GM23338 (cell line): ENCODE measurements around the gene ENOX1. TPM values are rescaled to one million over a fixed set of nuclear protein-coding genes. Genes with fewer than 3 reads are reported as not detected.

ENCODE experiments used
- ATAC-seq: fragments of 200-7000 bp; cut with Tn5 transposase; 3 replicates; pipeline ENCODE4 v1.9.1; 2020
- DNase-seq: peaks from one replicate; pipeline ENCODE4 v3.0.0-alpha.2; 2015; ENCODE audit warnings: low spot score
- H2AFZ ChIP-seq: fragments of 200-600 bp; sonication (generic); 2 replicates; pipeline ENCODE4 v1.8.0; 2016; ENCODE audit warnings: antibody characterized with exemption, mild to moderate bottlenecking, moderate library complexity
- H3F3A ChIP-seq: fragments of 200-600 bp; sonication (generic); replicated peaks from 2 replicates; pipeline ENCODE4 v1.8.0; 2017; ENCODE audit warnings: antibody characterized with exemption, mixed run types, low read depth
- H3K27ac ChIP-seq: fragments of 200-600 bp; sonication (generic); 2 replicates; pipeline ENCODE4 v1.6.1; 2016; ENCODE audit warnings: low read depth
- H3K27me3 ChIP-seq: fragments of 200-600 bp; sonication (generic); 2 replicates; pipeline ENCODE4 v1.8.0; 2016; ENCODE audit warnings: mild to moderate bottlenecking, mixed run types, moderate library complexity; ENCODE audit not compliant: insufficient read depth
- H3K36me3 ChIP-seq: fragments of 200-600 bp; sonication (generic); 2 replicates; pipeline ENCODE4 v1.8.0; 2016; ENCODE audit warnings: mild to moderate bottlenecking; ENCODE audit not compliant: insufficient read depth
- H3K4me1 ChIP-seq: fragments of 200-600 bp; sonication (generic); 2 replicates; pipeline ENCODE4 v1.8.0; 2016; ENCODE audit warnings: mild to moderate bottlenecking, moderate library complexity; ENCODE audit not compliant: insufficient read depth
- H3K4me2 ChIP-seq: fragments of 200-600 bp; sonication (generic); 2 replicates; pipeline ENCODE4 v1.7.1; 2017; ENCODE audit warnings: mixed run types
- H3K4me3 ChIP-seq: fragments of 200-600 bp; sonication (generic); 2 replicates; pipeline ENCODE4 v1.6.1; 2016; ENCODE audit warnings: mixed run types
- H3K79me2 ChIP-seq: fragments of 200-600 bp; sonication (generic); replicated peaks from 2 replicates; pipeline ENCODE4 v1.8.0; 2017; ENCODE audit warnings: mild to moderate bottlenecking; ENCODE audit not compliant: insufficient read depth
- H3K9me2 ChIP-seq: fragments of 200-600 bp; sonication (generic); 2 replicates; pipeline ENCODE4 v1.8.0; 2017; ENCODE audit not compliant: insufficient read depth
- H4K20me1 ChIP-seq: fragments of 200-600 bp; sonication (generic); replicated peaks from 2 replicates; pipeline ENCODE4 v1.8.0; 2017; ENCODE audit warnings: mild to moderate bottlenecking; ENCODE audit not compliant: insufficient read depth
- H3K27ac Mint-ChIP-seq: 2 replicates; pipeline ENCODE4 v1.8.0; 2020; ENCODE audit warnings: inconsistent platforms, mild to moderate bottlenecking, moderate library complexity, mixed read lengths
- H3K27me3 Mint-ChIP-seq: 3 replicates; pipeline ENCODE4 v1.8.0; 2022; ENCODE audit warnings: low read depth, mild to moderate bottlenecking, moderate library complexity, mixed read lengths, inconsistent platforms; ENCODE audit not compliant: insufficient read depth, poor library complexity
- H3K36me3 Mint-ChIP-seq: 3 replicates; pipeline ENCODE4 v1.8.0; 2021; ENCODE audit warnings: low read depth, mild to moderate bottlenecking, inconsistent platforms, moderate library complexity, mixed read lengths
- H3K4me1 Mint-ChIP-seq: 3 replicates; pipeline ENCODE4 v1.8.0; 2020; ENCODE audit warnings: mild to moderate bottlenecking, inconsistent platforms, mixed read lengths
- H3K4me3 Mint-ChIP-seq: 3 replicates; pipeline ENCODE4 v1.8.0; 2021; ENCODE audit warnings: moderate library complexity, mild to moderate bottlenecking, inconsistent platforms, mixed read lengths
- H3K9me3 Mint-ChIP-seq: 3 replicates; pipeline ENCODE4 v1.8.0; 2020; ENCODE audit warnings: moderate library complexity, mild to moderate bottlenecking, inconsistent platforms, mixed read lengths
- CREB1 ChIP-seq: fragments of 250-450 bp; sonication (Bioruptor Pico); IDR thresholded peaks from 2 replicates; pipeline ENCODE4 v1.5.0; 2020; ENCODE audit warnings: low read depth, mild to moderate bottlenecking, moderate library complexity
- CTCF ChIP-seq, 2 experiments: fragments of 200-600 bp in 1 of 2; sonication (generic) in 1 of 2; conservative IDR thresholded peaks; 2 replicates each; pipeline versions ENCODE4 v1.5.1 to v1.6.1; 2016 to 2017; ENCODE audit warnings: antibody characterized with exemption in 2 of 2, low read depth in 2 of 2, mild to moderate bottlenecking in 2 of 2, moderate library complexity in 1 of 2
- EZH2 ChIP-seq: fragments of 200-600 bp; sonication (generic); IDR thresholded peaks from one replicate; pipeline ENCODE4 v1.8.0; 2017; ENCODE audit warnings: antibody characterized with exemption, mild to moderate bottlenecking, low read depth; ENCODE audit not compliant: unreplicated experiment
- JUNB ChIP-seq: IDR thresholded peaks from one replicate; pipeline ENCODE4 v1.6.1; 2016; ENCODE audit warnings: antibody characterized with exemption; ENCODE audit not compliant: unreplicated experiment
- NANOG ChIP-seq: IDR thresholded peaks from 2 replicates; pipeline ENCODE4 v1.6.1; 2016; ENCODE audit warnings: antibody characterized with exemption, borderline replicate concordance
- ZNF114 ChIP-seq: fragments of 250-450 bp; sonication (Bioruptor Pico); IDR thresholded peaks from 2 replicates; pipeline ENCODE4 v1.5.0; 2020; ENCODE audit warnings: mild to moderate bottlenecking, moderate library complexity
- ZNF331 ChIP-seq: fragments of 250-450 bp; sonication (Bioruptor Pico); IDR thresholded peaks from 2 replicates; pipeline ENCODE4 v1.5.0; 2020; ENCODE audit warnings: low read depth, mild to moderate bottlenecking, moderate library complexity
- polyA plus RNA-seq: library from polyadenylated mRNA; unstranded; fragments of >200 nt; fragmentation: Nextera tagmentation; extraction: Ambion mirVana; gene quantifications from 2 replicates; pipeline ENCODE4 v1.2.1, GENCODE V29; 2016
- total RNA-seq: library from RNA; depleted of rRNA; stranded (reverse); fragments of >200 nt; shearing (Covaris generic); gene quantifications from 2 replicates; pipeline ENCODE4 v1.2.3, GENCODE V29; 2014
- TF ChIP-seq, protein P1 (sequence below): fragments of 250-450 bp; sonication (Bioruptor Pico); IDR thresholded peaks from 2 replicates; pipeline ENCODE4 v1.5.0; 2020; ENCODE audit warnings: mild to moderate bottlenecking, moderate library complexity
- TF ChIP-seq, protein P2 (sequence below): IDR thresholded peaks from one replicate; pipeline ENCODE4 v1.6.1; 2018; ENCODE audit warnings: antibody characterized with exemption; ENCODE audit not compliant: unreplicated experiment
- TF ChIP-seq, protein P3 (sequence below): IDR thresholded peaks from 2 replicates; pipeline ENCODE4 v1.6.1; 2016; ENCODE audit warnings: antibody characterized with exemption

The ENOX1 gene
- total and polyA plus RNA-seq, 2 experiments from 2014 or later, result 0.66 to 0.81 TPM

DNA sequence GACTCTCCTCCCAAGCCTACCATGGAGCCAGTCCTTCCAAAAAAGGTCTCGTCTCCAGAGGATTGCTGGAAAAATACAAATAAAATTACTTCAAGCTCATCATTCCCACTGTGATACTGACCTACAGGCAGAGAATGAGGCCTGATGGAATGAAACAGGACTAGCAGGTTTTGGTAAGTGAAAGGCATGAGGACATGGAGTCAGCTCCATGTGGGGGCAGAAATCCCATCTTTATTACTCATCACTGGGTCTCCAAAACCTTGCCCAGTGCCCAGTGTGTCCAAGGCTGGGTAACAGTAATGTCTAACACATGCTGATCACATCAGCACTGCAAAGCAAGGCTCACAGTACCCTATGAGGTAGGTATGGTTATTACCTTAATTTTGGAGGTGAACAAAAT, 528.0 kb downstream of the ENOX1 start:
- no peaks in the 10 kb centered on the region for H3K4me1 ChIP-seq
- Mint-ChIP-seq H3K9me3 (no peaks in the 10 kb centered on the region), H3K4me1 (0 out of 3 replicates have a peak, but pooled peaks cover 2% of the 10 kb centered on the region), H3K27ac (no peak overlapping the region), H3K4me3 (no peak overlapping the region), H3K27me3 (no peaks in the 10 kb centered on the region), H3K36me3 (no peaks in the 10 kb centered on the region)
- H3K9me2 ChIP-seq, result peaks cover 6% of the 10 kb centered on the region
- TF ChIP-seq CREB1 (no peak), ZNF114 (CRISPR knock-in tag) (no peak), JUNB (no peak), EZH2 (no peak)
- TF ChIP-seq, protein P1, sequence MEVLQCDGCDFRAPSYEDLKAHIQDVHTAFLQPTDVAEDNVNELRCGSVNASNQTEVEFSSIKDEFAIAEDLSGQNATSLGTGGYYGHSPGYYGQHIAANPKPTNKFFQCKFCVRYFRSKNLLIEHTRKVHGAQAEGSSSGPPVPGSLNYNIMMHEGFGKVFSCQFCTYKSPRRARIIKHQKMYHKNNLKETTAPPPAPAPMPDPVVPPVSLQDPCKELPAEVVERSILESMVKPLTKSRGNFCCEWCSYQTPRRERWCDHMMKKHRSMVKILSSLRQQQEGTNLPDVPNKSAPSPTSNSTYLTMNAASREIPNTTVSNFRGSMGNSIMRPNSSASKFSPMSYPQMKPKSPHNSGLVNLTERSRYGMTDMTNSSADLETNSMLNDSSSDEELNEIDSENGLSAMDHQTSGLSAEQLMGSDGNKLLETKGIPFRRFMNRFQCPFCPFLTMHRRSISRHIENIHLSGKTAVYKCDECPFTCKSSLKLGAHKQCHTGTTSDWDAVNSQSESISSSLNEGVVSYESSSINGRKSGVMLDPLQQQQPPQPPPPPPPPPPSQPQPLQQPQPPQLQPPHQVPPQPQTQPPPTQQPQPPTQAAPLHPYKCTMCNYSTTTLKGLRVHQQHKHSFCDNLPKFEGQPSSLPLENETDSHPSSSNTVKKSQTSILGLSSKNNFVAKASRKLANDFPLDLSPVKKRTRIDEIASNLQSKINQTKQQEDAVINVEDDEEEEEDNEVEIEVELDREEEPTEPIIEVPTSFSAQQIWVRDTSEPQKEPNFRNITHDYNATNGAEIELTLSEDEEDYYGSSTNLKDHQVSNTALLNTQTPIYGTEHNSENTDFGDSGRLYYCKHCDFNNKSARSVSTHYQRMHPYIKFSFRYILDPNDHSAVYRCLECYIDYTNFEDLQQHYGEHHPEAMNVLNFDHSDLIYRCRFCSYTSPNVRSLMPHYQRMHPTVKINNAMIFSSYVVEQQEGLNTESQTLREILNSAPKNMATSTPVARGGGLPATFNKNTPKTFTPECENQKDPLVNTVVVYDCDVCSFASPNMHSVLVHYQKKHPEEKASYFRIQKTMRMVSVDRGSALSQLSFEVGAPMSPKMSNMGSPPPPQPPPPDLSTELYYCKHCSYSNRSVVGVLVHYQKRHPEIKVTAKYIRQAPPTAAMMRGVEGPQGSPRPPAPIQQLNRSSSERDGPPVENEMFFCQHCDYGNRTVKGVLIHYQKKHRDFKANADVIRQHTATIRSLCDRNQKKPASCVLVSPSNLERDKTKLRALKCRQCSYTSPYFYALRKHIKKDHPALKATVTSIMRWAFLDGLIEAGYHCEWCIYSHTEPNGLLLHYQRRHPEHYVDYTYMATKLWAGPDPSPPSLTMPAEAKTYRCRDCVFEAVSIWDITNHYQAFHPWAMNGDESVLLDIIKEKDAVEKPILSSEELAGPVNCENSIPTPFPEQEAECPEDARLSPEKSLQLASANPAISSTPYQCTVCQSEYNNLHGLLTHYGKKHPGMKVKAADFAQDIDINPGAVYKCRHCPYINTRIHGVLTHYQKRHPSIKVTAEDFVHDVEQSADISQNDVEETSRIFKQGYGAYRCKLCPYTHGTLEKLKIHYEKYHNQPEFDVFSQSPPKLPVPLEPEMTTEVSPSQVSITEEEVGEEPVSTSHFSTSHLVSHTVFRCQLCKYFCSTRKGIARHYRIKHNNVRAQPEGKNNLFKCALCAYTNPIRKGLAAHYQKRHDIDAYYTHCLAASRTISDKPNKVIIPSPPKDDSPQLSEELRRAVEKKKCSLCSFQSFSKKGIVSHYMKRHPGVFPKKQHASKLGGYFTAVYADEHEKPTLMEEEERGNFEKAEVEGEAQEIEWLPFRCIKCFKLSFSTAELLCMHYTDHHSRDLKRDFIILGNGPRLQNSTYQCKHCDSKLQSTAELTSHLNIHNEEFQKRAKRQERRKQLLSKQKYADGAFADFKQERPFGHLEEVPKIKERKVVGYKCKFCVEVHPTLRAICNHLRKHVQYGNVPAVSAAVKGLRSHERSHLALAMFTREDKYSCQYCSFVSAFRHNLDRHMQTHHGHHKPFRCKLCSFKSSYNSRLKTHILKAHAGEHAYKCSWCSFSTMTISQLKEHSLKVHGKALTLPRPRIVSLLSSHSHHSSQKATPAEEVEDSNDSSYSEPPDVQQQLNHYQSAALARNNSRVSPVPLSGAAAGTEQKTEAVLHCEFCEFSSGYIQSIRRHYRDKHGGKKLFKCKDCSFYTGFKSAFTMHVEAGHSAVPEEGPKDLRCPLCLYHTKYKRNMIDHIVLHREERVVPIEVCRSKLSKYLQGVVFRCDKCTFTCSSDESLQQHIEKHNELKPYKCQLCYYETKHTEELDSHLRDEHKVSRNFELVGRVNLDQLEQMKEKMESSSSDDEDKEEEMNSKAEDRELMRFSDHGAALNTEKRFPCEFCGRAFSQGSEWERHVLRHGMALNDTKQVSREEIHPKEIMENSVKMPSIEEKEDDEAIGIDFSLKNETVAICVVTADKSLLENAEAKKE (CRISPR knock-in tag), result no peak
- H3K4me2 ChIP-seq, result no peak overlapping the region
- no peak for DNase-seq
- no peaks in the 10 kb centered on the region for H3K27me3 ChIP-seq
- no peak overlapping the region for H3K27ac ChIP-seq
- no peak overlapping the region for H2AFZ ChIP-seq
- H3K36me3 ChIP-seq, result no peaks in the 10 kb centered on the region
- no peak overlapping the region for H3K4me3 ChIP-seq
- no peaks in the 10 kb centered on the region for H4K20me1 ChIP-seq
- no peaks in the 10 kb centered on the region for H3F3A ChIP-seq
- no peaks in the 10 kb centered on the region for H3K79me2 ChIP-seq
- no peak for ATAC-seq

GRCh38 chr13:43257765-43258164, 529.0 kb downstream of the ENOX1 start:
- no peak for ATAC-seq
- no peak overlapping the region for H3K4me3 Mint-ChIP-seq
- TF ChIP-seq CTCF (conservative IDR thresholded peaks at IDR 0.05; ENCODE audit: low read depth in 2 of 2) (no peak), JUNB (no peak), EZH2 (no peak), ZNF331 (no peak), NANOG (no peak), ZNF114 (CRISPR knock-in tag) (no peak)
- TF ChIP-seq, protein P2, sequence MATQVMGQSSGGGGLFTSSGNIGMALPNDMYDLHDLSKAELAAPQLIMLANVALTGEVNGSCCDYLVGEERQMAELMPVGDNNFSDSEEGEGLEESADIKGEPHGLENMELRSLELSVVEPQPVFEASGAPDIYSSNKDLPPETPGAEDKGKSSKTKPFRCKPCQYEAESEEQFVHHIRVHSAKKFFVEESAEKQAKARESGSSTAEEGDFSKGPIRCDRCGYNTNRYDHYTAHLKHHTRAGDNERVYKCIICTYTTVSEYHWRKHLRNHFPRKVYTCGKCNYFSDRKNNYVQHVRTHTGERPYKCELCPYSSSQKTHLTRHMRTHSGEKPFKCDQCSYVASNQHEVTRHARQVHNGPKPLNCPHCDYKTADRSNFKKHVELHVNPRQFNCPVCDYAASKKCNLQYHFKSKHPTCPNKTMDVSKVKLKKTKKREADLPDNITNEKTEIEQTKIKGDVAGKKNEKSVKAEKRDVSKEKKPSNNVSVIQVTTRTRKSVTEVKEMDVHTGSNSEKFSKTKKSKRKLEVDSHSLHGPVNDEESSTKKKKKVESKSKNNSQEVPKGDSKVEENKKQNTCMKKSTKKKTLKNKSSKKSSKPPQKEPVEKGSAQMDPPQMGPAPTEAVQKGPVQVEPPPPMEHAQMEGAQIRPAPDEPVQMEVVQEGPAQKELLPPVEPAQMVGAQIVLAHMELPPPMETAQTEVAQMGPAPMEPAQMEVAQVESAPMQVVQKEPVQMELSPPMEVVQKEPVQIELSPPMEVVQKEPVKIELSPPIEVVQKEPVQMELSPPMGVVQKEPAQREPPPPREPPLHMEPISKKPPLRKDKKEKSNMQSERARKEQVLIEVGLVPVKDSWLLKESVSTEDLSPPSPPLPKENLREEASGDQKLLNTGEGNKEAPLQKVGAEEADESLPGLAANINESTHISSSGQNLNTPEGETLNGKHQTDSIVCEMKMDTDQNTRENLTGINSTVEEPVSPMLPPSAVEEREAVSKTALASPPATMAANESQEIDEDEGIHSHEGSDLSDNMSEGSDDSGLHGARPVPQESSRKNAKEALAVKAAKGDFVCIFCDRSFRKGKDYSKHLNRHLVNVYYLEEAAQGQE, result no peak
- TF ChIP-seq, protein P3, sequence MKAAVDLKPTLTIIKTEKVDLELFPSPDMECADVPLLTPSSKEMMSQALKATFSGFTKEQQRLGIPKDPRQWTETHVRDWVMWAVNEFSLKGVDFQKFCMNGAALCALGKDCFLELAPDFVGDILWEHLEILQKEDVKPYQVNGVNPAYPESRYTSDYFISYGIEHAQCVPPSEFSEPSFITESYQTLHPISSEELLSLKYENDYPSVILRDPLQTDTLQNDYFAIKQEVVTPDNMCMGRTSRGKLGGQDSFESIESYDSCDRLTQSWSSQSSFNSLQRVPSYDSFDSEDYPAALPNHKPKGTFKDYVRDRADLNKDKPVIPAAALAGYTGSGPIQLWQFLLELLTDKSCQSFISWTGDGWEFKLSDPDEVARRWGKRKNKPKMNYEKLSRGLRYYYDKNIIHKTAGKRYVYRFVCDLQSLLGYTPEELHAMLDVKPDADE, result no peak

More at GRCh38 chr13:43257765-43258164, 529.0 kb downstream of the ENOX1 start:
- Mint-ChIP-seq H3K36me3 (no peaks in the 10 kb centered on the region), H3K9me3 (no peaks in the 10 kb centered on the region), H3K27me3 (no peaks in the 10 kb centered on the region), H3K27ac (no peak overlapping the region), H3K4me1 (no peaks in the 10 kb centered on the region)
- Histone ChIP-seq H3K4me2 (no peak overlapping the region), H3K4me1 (no peaks in the 10 kb centered on the region), H3K27ac (no peak overlapping the region), H3K9me2 (peaks cover 6% of the 10 kb centered on the region), H3K36me3 (no peaks in the 10 kb centered on the region), H3K4me3 (no peak overlapping the region), H4K20me1 (no peaks in the 10 kb centered on the region), H3F3A (no peaks in the 10 kb centered on the region), H3K27me3 (no peaks in the 10 kb centered on the region), H2AFZ (no peak overlapping the region), H3K79me2 (no peaks in the 10 kb centered on the region)
- DNase-seq, result no peak
